NCI-H774 (cell line): ENCODE measurements around the gene IRX5.

Experiments
- DNase-seq: peaks from one replicate; lab custom pipeline; 2025; lab: John Stamatoyannopoulos, UW

The IRX5 gene

GRCh38 chr16:54930005-54930868, at the start of gene IRX5:
Gene IRX5 (plus strand): TSS chr16:54930865. CDS start chr16:54931199, 334 bp downstream.
- peak; percentile 91 for DNase-seq

DNA sequence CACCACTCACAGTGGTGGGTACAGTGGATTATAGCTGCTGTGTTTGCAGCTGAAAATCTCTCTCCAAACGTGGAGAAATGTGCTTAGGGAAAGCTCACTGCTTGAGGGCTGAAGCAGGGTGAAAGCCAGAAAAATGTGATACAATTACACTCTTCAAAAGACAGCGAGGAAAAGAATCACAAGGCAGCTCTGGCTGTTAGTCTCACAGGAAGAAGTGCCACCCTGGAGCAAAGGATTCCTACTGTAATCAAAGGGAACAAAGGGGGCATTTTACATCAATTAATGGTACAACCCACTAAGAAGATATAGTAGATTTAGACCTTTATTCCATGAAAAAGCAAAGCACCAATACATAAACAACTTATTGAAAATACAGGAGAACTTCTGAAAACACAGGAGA, 48.1 kb upstream of the IRX5 start:
- DNase-seq = no peak

GRCh38 chr16:54883358-54883757, 47.3 kb upstream of the IRX5 start:
- DNase-seq = no peak

DNA sequence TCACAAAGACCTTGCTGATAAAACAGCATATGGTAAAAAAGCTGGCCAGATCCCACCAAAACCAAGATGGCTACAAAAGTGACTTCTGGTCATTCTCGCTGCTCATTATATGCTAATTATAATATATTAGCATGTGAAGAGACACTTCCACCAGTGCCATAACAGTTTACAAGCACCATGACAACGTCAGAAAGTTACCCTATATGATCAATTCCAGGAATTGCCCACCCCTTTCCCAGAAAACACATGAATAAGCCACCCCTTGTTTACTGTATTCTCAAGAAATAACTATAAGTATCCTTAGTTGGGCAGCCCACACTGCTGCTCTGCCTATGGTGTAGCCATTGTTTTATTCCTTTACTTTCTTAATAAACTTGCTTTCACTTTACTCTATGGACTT, 44.6 kb upstream of the IRX5 start:
- no peak for DNase-seq

GRCh38 chr16:54890381-54890780, 40.3 kb upstream of the IRX5 start:
- DNase-seq = no peak

- DNase-seq = no peak
Observed at GRCh38 chr16:54891346-54891745, 39.3 kb upstream of the IRX5 start.

GRCh38 chr16:54892981-54893380, 37.7 kb upstream of the IRX5 start:
- DNase-seq = no peak

GRCh38 chr16:54897930-54898329, 32.7 kb upstream of the IRX5 start:
- no peak for DNase-seq

DNA sequence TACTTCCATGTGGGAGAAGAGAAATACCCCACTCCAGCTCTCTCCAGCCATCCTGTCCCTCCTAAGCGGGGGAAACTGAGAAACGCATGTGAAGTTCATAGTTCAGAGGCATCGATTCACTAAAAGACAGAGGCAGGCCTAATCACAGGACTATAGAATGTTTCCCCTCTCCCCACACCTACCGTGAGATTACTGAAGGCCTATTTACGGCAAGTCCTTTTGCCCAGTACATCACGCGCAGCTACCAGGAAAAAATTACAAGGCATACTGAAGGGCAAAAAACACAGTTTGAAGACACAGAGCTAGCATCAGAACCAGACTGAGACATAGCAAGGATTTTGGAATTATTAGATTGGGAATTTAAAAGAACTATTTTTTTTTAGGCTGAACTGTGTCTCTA, 29.1 kb upstream of the IRX5 start:
- DNase-seq = no peak

DNA sequence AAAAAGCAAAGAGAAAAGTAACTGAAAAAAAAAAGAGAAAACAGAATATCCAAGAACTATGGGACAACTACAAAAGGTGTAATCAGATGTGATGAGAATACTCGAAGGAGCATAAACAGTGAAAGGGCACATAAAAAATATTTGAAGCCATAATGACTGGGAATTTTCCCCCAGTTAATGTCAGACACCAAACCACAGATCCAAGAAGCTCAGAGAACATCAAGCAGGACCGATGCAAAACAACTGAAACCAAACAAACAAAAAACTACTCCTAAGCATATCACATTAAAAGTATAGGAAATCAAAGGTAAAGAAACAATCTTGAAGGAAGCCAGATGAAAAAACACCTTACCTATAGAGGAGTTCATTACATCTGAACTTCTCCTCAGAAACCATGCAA, 27.6 kb upstream of the IRX5 start:
- no peak for DNase-seq

DNA sequence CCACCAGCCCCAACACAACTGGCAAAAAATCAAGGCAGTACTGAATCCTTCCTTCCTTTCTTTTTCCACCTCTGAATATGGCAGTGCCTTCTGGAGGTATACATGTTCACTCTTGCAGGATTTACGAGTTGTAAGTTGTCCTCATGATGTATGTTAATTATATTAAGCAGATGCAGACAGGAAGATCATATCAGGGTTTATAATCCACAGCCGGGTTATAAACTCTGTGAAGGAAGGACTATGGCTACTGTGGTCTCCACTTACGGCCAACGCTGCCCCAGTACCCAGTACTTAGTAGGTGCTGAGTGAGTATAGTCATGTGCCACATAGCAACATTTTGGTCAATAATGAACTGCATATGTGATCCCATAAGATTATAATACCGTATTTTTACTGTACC, 19.6 kb upstream of the IRX5 start:
- DNase-seq = no peak

- no peak for DNase-seq
Observed at GRCh38 chr16:54912720-54913119, 17.9 kb upstream of the IRX5 start.

- no peak for DNase-seq
Observed at GRCh38 chr16:54921206-54921824, 9.3 kb upstream of the IRX5 start.

GRCh38 chr16:54923055-54923473, 7.6 kb upstream of the IRX5 start:
- DNase-seq = no peak

DNA sequence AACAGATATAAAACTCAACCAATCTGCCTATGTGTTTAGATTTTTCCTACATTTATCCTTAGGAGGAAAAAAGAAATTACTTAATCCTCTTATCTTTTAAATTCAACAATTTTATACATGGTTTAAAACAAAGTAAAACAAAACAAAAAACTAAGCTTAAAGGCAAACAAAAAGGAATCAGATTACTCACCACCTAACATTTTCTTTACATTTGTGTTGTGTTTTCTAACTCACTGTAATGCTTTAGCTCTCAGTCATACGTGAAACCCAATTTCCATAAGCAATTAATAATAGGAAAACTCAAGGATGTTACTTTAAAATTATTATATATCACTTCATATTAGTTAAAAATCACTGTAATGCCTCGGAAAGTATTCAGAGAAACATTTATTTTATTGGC, 6.7 kb upstream of the IRX5 start:
- DNase-seq = no peak

DNA sequence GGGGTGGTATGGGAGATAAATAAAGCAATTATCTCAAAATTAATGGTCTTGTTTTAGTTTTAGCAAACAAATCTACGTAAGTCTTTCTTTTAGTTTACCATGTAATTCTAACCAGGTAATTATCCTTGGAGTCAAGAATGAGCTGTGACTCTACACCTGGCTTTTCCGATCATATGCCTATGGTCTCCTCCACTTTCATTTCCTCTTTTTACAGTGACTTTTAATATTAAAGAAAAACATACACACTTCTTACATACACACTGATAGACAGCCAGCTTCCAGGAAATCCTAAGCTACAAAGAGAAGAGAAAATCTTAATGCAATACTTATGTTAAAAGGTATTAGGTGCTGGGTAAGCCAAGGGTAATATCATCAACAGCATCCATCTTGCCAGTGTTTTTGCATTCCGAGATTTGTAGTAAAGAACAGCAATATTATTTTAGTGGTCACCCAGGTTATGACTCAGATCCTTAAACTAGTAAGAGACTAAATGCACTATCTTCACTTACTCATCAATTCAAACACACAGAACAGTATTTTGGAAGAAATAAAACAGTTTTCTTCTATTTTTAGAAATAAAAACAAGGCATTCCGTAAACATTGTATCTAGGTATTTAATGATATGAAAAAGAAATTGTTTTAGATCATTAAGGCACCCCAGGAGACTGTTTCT, 4.4 kb upstream of the IRX5 start:
- peak; percentile 18 for DNase-seq

- no peak for DNase-seq
Observed at GRCh38 chr16:54927125-54928015, 3.3 kb upstream of the IRX5 start.

DNA sequence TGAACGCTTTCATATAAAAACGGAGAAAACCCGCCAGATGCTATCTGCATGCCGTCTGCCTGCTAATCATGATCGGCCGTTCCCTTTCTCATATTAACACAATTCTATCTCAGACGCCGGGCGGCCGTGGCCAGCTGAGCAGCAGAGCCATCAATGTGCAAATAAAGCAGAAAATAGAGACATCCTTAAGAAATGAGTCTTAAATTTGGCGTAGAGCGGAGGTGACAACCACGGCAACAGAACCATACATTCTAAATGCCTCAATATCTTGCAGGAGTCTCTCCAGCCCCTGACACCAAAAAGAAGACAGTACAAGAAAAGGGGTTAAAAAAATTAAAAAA, 2.7 kb upstream of the IRX5 start:
- DNase-seq = no peak

GRCh38 chr16:54928411-54929089, 2.1 kb upstream of the IRX5 start:
- peak; percentile 48 for DNase-seq

DNA sequence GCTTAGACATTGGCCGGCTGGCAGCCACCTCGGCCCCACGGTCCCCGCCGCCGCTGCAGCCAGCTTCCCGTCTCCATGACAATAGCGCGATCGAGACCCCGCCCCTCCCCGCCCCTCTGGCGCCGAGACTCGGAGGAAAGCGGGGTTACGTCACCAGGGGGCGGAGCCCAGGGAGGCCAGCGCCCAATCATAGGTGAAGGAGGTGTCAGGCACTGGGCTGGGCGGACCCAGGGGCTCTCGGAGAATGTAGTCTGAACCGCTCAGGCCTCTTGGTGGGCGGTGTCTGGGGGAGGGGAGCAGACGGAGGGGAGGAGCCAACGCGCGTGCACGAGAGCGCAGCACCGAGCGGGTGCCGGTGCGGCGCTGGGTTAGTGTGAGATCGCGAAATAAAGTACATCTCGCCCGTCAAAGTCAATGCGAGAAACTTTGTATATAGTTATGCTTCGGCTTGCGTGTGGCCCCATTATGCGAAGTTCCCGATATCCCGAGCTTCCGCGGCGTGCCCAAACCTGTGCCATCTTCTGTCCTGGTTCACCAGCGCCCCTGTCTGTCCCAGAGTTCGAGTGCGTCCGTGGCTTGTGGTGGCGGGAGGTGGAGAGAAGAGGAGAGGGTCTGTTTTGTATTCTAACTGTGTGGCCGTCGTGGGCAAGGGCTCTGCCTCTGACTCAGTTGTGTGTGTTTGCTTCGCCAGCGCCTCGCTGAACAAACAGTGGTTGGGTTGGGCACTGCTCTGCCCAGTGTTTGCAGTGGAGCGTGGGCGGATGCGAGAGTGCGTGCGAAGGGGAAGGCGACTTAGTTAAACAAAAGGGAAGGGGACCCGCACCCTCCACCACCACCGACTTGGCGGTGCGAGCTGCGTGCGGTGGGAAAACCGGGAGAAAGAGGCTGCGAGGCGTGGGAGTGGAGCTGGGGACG, 1.3 kb upstream of the IRX5 start:
- peak; percentile 97 for DNase-seq

GRCh38 chr16:54930869-54931119, 129 bp downstream of the IRX5 start:
- DNase-seq = no peak
